GM21786 (cell line): ENCODE measurements around the gene LSM10.

Experiments used
- ATAC-seq: cut with Tn5 transposase; IDR thresholded peaks from one replicate; pipeline ENCODE4 v1.9.1; 2021; ENCODE audit not compliant: unreplicated experiment

The LSM10 gene

GRCh38 chr1:36354486-36354885 is 43.2 kb downstream of the LSM10 start:
- ATAC-seq: no peak

GRCh38 chr1:36352910-36353878 is 44.5 kb downstream of the LSM10 start:
- ATAC-seq: no peak

- no peak for ATAC-seq
These were observed 45.4 kb downstream of the LSM10 start for GRCh38 chr1:36352125-36352909.

- ATAC-seq: no peak
These were observed 46.3 kb downstream of the LSM10 start for GRCh38 chr1:36351227-36351977.

- ATAC-seq: no peak
These were observed 47.0 kb downstream of the LSM10 start for GRCh38 chr1:36350659-36351226.

GRCh38 chr1:36349839-36350238 is 47.9 kb downstream of the LSM10 start:
- ATAC-seq: no peak

GRCh38 chr1:36349241-36349671 is 48.5 kb downstream of the LSM10 start:
- ATAC-seq: peak; percentile 70

- ATAC-seq: no peak
These were observed 50.9 kb downstream of the LSM10 start for GRCh38 chr1:36346741-36347370.

- ATAC-seq: no peak
These were observed 52.4 kb downstream of the LSM10 start for GRCh38 chr1:36345353-36345752.

GRCh38 chr1:36344395-36344680 is 53.4 kb downstream of the LSM10 start:
- no peak for ATAC-seq

GRCh38 chr1:36343651-36344394 is 53.9 kb downstream of the LSM10 start:
- no peak for ATAC-seq
